GM19238 (cell line): ENCODE results near the gene ANKRD40.
"Not testable (repeated sequence)": the region's sequence is repeated elsewhere in the genome, so short reads cannot be mapped to it uniquely, and the experiment has no call there.

Experiments used
- DNase-seq: peaks from one replicate; pipeline ENCODE4 v3.0.0; 2011; ENCODE audit warnings: low spot score; ENCODE audit not compliant: insufficient read length

ANKRD40 gene

DNA sequence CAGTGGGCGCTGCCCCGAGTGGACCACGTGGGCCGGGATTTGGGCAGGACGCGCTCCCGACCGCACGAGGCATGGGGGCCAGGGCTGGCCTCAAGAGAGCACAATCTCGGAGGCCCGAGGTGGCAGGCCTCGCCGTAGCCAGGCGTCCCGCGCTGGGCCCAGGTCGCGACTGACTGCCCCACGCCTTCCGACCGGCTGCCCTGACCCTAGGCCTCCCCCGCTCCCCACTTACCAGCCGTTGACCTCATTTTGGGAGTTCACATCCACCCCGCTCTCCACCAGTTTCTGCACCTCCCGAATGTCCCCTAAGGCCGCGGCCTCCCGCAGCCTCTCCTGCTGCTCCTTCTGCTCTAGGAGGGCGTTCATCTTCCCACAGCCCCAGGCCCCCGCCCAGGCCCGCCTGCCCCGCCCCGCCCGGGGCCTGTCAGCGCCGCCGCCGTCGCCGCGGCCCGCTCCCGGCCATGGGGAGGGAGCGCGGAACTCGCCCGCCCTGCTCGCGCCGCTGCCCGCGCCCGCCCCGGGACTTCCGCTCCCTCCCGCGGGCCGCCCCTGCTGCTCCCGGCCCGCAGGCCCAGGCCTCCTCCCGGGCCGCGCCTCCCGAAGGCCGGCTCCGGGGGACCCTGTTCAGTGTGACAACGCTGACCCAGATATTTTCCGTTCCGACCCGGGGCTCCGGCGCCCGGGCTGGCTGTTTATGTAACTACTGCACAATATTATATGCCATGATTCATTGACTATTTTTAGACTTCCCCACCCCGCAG, at the start of gene ANKRD40:
TSS of gene ANKRD40 (minus strand) at position 626 of the 761 bp plus-strand sequence. CDS start at position 366, 260 bp downstream.
- DNase-seq = peak; percentile 69

GRCh38 chr17:50754521-50754920, 46.8 kb upstream of the ANKRD40 start:
- no peak for DNase-seq

DNA sequence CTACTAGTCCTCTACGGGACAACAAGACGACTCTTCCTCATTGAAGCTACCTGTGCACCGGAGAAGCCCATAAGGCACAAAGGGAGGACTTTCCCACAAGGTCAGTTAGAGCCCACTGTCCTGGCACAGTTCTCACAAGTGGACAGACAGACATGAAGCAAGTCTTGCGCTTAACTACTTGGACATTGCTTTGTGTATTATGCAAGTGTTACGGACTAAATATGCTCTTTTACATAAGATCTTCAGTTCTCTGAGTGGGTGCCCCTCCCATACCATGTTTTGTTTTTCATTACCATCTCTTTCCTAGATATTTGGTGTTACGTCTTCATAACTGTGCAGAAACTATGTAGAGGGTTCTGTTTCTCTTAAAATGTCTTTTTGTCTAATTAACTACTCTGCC, 41.5 kb upstream of the ANKRD40 start:
- DNase-seq = no peak

DNA sequence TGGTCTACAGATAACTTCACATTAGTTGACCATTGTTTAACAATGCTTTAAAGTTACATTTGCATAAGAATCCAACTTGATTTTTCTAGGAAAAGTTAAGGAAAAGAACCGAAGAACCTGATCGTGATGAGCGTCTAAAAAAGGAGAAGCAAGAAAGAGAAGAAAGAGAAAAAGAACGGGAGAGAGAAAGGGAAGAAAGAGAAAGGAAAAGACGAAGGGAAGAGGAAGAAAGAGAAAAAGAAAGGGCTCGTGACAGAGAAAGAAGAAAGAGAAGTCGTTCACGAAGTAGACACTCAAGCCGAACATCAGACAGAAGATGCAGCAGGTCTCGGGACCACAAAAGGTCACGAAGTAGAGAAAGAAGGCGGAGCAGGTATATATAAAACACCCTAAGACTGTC, 37.9 kb upstream of the ANKRD40 start:
- DNase-seq = no peak

DNA sequence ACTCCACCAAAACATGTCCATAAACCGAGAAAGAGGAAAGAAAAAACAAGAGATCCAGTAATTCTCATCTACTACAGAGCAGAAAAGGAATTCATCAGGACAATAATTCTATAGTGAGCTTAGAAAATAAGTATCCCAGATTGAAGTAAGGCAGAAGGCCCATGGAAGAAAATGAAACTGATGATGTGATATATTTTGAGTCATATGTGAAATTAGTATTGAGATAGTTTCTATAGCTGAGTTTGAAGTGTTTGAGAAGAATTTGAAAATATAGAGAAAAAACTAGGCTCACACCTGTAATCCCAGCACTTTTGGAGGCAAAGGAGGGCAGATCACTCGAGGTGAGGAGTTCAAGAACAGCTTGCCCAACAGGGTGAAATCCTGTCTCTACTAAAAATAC, 31.4 kb upstream of the ANKRD40 start:
- DNase-seq = no peak

- no peak for DNase-seq
Measured at GRCh38 chr17:50737118-50737698, 29.5 kb upstream of the ANKRD40 start.

GRCh38 chr17:50735287-50735686, 27.6 kb upstream of the ANKRD40 start:
- DNase-seq = no peak

DNA sequence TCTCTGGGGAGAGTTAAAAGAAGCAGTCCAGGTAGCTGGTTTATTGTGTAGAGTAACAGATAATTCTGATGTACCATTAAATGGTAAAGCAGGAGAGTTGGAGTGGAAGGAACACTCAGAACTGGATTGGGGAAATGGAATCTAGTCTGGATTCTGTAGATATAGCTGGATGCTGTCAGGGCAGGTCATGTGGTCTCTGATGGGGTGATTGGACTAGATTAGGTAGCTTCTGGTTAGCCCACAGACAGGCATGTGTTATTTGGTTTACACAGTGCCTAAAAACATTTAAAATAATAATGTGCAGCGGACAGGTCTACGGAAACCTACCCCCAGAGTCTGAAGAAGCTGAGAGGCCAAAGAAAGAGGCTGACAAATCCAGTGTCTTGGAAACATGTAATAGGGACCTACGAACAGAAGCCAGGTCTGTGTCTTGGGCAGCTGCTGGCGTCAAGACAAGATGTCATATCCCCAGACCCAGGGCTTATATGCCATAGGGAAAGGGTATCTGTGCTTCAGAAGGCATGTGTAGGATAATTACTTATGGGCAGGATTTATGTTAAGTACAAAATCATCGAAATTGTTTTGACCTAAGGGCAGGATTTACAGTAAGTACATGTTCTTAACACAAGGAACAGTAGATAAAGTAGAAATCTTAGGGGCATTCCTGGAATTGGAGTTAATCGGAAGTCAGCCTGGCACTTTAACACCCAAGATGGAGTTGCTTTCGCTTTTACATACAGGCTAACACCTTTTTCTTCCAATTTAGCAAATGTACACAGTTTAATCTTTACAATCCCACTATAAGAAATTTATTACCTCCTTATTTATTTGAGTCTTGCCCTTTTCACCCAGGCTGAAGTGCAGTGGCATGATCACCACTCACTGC, 24.1 kb upstream of the ANKRD40 start:
- no peak for DNase-seq

DNA sequence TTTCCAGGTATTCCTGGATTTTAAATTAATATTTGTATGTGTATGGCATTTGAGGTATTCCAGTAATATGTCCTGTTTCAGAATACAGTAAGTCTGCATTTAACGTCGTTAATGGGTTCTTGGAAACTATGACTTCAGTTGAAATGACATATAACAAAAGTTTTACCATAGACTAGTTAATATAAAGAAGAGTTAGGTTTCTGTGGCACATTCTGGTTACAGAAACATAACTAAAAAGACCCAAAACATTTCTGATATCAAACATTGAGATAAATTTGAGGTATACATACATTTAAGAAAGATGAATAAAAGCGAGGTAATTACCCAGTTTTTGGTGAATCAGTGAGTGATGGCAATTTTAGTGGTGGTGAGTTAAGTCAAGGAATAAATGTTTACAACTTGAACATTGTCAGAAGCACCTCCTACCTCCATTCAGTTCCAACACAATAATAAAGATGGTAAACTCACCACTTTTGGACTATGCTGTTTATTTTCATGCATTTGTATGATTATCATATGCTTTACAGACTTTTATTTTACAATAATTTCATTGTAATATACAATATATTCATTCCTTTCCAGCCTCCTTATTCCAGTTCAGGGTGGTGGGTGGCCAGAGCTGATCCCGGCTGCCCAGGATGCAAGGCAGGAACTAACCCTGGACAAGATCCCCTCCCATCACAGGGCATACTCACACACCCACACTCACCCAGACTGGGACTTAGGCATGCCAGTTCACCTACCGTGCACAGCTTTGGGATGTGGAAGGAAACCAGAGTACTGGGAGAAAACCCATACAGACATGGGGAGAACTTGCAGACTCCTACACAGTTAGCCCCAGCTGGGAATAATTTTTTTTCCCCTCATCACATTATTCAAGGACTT, 21.4 kb upstream of the ANKRD40 start:
- DNase-seq = no peak

DNA sequence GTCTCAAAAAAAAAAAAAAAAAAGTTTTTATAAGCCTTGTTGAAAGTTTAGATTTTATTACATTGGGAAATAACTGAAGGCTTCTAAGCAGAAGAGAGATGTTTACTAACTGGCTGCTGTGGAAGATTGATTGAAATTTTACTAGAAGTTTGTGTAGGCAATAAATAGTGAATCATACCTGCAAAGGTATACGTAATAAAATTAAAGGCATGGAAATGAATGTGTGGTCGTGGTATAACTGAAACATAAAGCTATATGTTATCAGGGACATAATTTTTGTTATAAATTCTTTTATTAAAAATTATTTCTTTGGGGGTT, 20.4 kb upstream of the ANKRD40 start:
- DNase-seq = no peak

- no peak for DNase-seq
Measured at GRCh38 chr17:50725769-50726655, 18.3 kb upstream of the ANKRD40 start.

DNA sequence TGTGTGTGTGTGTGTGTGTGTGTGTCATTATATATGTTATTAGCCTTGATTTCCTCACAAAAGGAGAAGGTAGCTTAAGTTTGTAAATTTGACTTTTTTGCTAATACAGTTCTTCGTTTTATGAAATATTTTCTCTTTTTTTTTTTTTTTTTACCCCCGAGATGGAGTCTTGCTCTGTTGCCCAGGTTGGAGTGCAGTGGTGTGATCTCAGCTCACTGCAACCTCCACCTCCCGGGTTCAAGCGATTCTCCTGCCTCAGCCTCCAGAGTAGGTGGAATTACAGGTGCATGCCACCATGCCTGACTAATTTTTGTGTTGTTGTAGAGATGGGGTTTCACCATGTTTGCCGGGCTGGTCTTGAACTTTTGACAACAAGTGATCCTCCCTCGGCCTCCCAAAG, 16.9 kb upstream of the ANKRD40 start:
- DNase-seq = not testable (repeated sequence)

- no peak for DNase-seq
Measured at GRCh38 chr17:50722746-50723145, 15.0 kb upstream of the ANKRD40 start.

- no peak for DNase-seq
Measured at GRCh38 chr17:50721194-50722010, 13.7 kb upstream of the ANKRD40 start.

GRCh38 chr17:50719924-50720794, 12.4 kb upstream of the ANKRD40 start:
- no peak for DNase-seq

- peak; percentile 93 for DNase-seq
Measured at GRCh38 chr17:50719144-50719923, 11.6 kb upstream of the ANKRD40 start, which contains the start of gene LUC7L3. LUC7L3 (plus strand) TSS chr17:50719603; CDS start chr17:50719733, 130 bp downstream.

DNA sequence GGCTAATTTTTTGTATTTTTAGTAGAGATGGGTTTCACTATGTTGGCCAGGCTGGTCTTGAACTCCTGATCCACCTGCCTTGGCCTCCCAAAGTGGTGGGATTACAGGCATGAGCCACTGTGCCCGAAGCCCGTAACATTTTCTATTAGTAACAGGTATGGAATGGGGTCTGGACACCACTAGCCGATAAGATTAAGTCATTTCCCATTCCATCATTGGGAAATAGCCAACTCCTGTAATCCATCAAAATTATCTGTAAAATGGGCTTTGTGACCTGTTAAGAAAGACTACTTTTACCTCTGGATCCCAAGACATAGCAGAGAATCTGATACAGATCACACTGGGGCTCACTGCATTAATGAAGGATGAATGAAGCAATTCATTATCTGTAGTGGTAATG, 7.8 kb upstream of the ANKRD40 start:
- DNase-seq = no peak

DNA sequence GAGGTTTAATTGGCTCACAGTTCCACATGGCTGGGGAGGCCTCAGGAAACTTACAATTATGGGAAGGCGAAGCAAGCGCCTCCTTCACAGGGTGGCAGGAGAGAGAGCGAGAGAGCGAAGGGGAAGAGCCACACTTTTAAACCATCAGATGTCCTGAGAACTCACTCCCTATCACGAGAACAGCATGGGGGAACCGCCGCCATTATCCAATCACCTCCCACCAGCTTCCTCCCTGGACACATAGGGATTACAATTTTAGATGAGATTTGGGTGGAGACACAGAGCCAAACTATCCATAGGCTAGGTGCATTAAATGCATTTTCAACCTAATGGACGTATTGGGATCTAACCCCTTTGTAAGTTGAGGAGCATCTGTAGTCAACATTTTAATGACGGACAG, 4.9 kb upstream of the ANKRD40 start:
- DNase-seq = no peak
